GM21528 (cell line): ENCODE results near the gene C10orf71.

Experiments used
- ATAC-seq: cut with Tn5 transposase; IDR thresholded peaks from one replicate; pipeline ENCODE4 v1.9.1; 2021; ENCODE audit warnings: mild to moderate bottlenecking, moderate library complexity; ENCODE audit not compliant: unreplicated experiment, low FRiP score

Gene C10orf71

GRCh38 chr10:49313501-49314070, 14.6 kb downstream of the C10orf71 start:
- no peak for ATAC-seq

- ATAC-seq: no peak
Observed at GRCh38 chr10:49314806-49315205, 15.8 kb downstream of the C10orf71 start.

- no peak for ATAC-seq
Observed at GRCh38 chr10:49318028-49318427, 19.1 kb downstream of the C10orf71 start.

- no peak for ATAC-seq
Observed at GRCh38 chr10:49318755-49319154, 19.8 kb downstream of the C10orf71 start.

- no peak for ATAC-seq
Observed at GRCh38 chr10:49319206-49319605, 20.2 kb downstream of the C10orf71 start.

GRCh38 chr10:49320191-49320590, 21.2 kb downstream of the C10orf71 start:
- ATAC-seq: no peak

GRCh38 chr10:49321021-49321420, 22.1 kb downstream of the C10orf71 start:
- ATAC-seq: no peak

- no peak for ATAC-seq
Observed at GRCh38 chr10:49322371-49323170, 23.6 kb downstream of the C10orf71 start.

- ATAC-seq: no peak
Observed at GRCh38 chr10:49323171-49323895, 24.4 kb downstream of the C10orf71 start.

GRCh38 chr10:49323896-49324270, 24.9 kb downstream of the C10orf71 start:
- no peak for ATAC-seq

GRCh38 chr10:49324711-49325110, 25.7 kb downstream of the C10orf71 start:
- ATAC-seq: no peak

- ATAC-seq: no peak
Observed at GRCh38 chr10:49325131-49325915, 26.4 kb downstream of the C10orf71 start.

GRCh38 chr10:49325916-49326783, 27.2 kb downstream of the C10orf71 start:
- ATAC-seq: no peak

GRCh38 chr10:49327036-49327813, 28.3 kb downstream of the C10orf71 start:
- no peak for ATAC-seq

GRCh38 chr10:49328401-49329145, 29.6 kb downstream of the C10orf71 start:
- no peak for ATAC-seq

GRCh38 chr10:49329146-49329505, 30.2 kb downstream of the C10orf71 start:
- no peak for ATAC-seq

- ATAC-seq: no peak
Observed at GRCh38 chr10:49330127-49330665, 31.2 kb downstream of the C10orf71 start.

GRCh38 chr10:49331431-49331830, 32.5 kb downstream of the C10orf71 start:
- ATAC-seq: no peak
